Panc1 (cell line): ENCODE measurements around the gene GPRC6A.

Experiments used
- POLR2AphosphoS5 ChIP-seq: IDR thresholded peaks from 2 replicates; pipeline ENCODE4 v1.6.1; 2012; ENCODE audit warnings: mild to moderate bottlenecking, low read depth, low read length, moderate library complexity
- SIN3A ChIP-seq: IDR thresholded peaks from 2 replicates; pipeline ENCODE4 v1.6.1; 2012; ENCODE audit warnings: low read depth, mild to moderate bottlenecking, low read length, moderate library complexity, borderline replicate concordance; ENCODE audit not compliant: insufficient read depth
- TCF7L2 ChIP-seq: IDR thresholded peaks from 2 replicates; pipeline ENCODE4 v1.6.1; 2011; ENCODE audit warnings: mild to moderate bottlenecking, low read depth, low read length, inconsistent platforms
- TF ChIP-seq, protein P1 (sequence below): fragments of 450-650 bp; IDR thresholded peaks from 2 replicates; pipeline ENCODE4 v1.5.1; 2017; ENCODE audit warnings: mild to moderate bottlenecking
- TF ChIP-seq, protein P2 (sequence below), 2 experiments: IDR thresholded peaks; 2 replicates each; pipeline ENCODE4 v1.6.1; 2011 to 2012; ENCODE audit warnings: low read depth in 2 of 2, control low read depth in 1 of 2, low read length in 1 of 2, mild to moderate bottlenecking in 1 of 2, moderate library complexity in 1 of 2; ENCODE audit not compliant: insufficient read depth in 1 of 2

DNA sequence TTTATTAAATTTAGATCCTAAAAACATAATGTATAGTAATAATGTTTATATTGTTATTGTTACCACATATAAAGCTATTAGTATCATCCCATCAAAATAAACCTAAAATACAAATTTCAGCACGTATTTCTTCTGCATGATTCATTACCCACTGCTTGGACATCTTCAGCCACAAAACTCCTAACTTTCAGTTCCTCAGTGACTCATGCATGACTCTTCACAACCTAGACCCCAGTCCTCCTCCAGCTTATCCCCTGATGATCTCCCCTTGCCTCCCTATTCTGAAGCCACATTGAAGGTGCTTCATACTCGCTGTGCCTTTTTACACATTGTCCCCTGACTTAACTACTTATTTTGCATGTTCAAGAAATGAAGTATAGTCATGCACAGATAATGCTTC is 11.2 kb upstream of the GPRC6A start:
- TF ChIP-seq, protein P1, sequence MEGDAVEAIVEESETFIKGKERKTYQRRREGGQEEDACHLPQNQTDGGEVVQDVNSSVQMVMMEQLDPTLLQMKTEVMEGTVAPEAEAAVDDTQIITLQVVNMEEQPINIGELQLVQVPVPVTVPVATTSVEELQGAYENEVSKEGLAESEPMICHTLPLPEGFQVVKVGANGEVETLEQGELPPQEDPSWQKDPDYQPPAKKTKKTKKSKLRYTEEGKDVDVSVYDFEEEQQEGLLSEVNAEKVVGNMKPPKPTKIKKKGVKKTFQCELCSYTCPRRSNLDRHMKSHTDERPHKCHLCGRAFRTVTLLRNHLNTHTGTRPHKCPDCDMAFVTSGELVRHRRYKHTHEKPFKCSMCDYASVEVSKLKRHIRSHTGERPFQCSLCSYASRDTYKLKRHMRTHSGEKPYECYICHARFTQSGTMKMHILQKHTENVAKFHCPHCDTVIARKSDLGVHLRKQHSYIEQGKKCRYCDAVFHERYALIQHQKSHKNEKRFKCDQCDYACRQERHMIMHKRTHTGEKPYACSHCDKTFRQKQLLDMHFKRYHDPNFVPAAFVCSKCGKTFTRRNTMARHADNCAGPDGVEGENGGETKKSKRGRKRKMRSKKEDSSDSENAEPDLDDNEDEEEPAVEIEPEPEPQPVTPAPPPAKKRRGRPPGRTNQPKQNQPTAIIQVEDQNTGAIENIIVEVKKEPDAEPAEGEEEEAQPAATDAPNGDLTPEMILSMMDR, result no peak
- TF ChIP-seq, protein P2, sequence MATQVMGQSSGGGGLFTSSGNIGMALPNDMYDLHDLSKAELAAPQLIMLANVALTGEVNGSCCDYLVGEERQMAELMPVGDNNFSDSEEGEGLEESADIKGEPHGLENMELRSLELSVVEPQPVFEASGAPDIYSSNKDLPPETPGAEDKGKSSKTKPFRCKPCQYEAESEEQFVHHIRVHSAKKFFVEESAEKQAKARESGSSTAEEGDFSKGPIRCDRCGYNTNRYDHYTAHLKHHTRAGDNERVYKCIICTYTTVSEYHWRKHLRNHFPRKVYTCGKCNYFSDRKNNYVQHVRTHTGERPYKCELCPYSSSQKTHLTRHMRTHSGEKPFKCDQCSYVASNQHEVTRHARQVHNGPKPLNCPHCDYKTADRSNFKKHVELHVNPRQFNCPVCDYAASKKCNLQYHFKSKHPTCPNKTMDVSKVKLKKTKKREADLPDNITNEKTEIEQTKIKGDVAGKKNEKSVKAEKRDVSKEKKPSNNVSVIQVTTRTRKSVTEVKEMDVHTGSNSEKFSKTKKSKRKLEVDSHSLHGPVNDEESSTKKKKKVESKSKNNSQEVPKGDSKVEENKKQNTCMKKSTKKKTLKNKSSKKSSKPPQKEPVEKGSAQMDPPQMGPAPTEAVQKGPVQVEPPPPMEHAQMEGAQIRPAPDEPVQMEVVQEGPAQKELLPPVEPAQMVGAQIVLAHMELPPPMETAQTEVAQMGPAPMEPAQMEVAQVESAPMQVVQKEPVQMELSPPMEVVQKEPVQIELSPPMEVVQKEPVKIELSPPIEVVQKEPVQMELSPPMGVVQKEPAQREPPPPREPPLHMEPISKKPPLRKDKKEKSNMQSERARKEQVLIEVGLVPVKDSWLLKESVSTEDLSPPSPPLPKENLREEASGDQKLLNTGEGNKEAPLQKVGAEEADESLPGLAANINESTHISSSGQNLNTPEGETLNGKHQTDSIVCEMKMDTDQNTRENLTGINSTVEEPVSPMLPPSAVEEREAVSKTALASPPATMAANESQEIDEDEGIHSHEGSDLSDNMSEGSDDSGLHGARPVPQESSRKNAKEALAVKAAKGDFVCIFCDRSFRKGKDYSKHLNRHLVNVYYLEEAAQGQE (IDR thresholded peaks at IDR 0.05; ENCODE audit: insufficient read depth in 1 of 2, low read depth in 2 of 2, low read length in 1 of 2), result no peak
- TF ChIP-seq SIN3A, result no peak
- TF ChIP-seq POLR2AphosphoS5, result no peak
- TF ChIP-seq TCF7L2, result no peak
